Glutamatergic neuron (in vitro differentiated cells): ENCODE measurements around the gene TMEM220. TPM values are rescaled to one million over a fixed set of nuclear protein-coding genes. Genes with fewer than 3 reads are reported as not detected.
A peak's percentile ranks its signal among the peaks of the same experiment; 100 is the strongest.

Source experiments
- DNase-seq: peaks from one replicate; pipeline ENCODE4 v3.0.0; 2022
- H3K27ac Mint-ChIP-seq: one replicate; pipeline ENCODE4 v1.8.0; 2020; ENCODE audit warnings: mild to moderate bottlenecking, mixed read lengths, inconsistent platforms; ENCODE audit not compliant: unreplicated experiment
- H3K27me3 Mint-ChIP-seq: one replicate; pipeline ENCODE4 v1.8.0; 2020; ENCODE audit warnings: mild to moderate bottlenecking, moderate library complexity, mixed read lengths, inconsistent platforms; ENCODE audit not compliant: unreplicated experiment
- H3K36me3 Mint-ChIP-seq: one replicate; pipeline ENCODE4 v1.8.0; 2020; ENCODE audit warnings: mild to moderate bottlenecking, mixed read lengths, inconsistent platforms; ENCODE audit not compliant: unreplicated experiment
- H3K4me1 Mint-ChIP-seq: one replicate; pipeline ENCODE4 v1.8.0; 2020; ENCODE audit warnings: mild to moderate bottlenecking, low read depth, mixed read lengths, inconsistent platforms; ENCODE audit not compliant: unreplicated experiment
- H3K4me3 Mint-ChIP-seq: one replicate; pipeline ENCODE4 v1.8.0; 2020; ENCODE audit warnings: mild to moderate bottlenecking, mixed read lengths, inconsistent platforms; ENCODE audit not compliant: unreplicated experiment
- H3K9me3 Mint-ChIP-seq: one replicate; pipeline ENCODE4 v1.8.0; 2020; ENCODE audit warnings: mild to moderate bottlenecking, moderate library complexity, mixed read lengths, inconsistent platforms; ENCODE audit not compliant: unreplicated experiment
- CTCF ChIP-seq: fragments of 200-600 bp; sonication (generic); IDR thresholded peaks from one replicate; pipeline ENCODE4 v1.5.0; 2021; ENCODE audit not compliant: partially characterized antibody, unreplicated experiment
- total RNA-seq: library from RNA; stranded (reverse); fragmentation: NEBNext Ultra II Directional; extraction: Animal tissue kit (Norgen Biotek cat#: 25700); gene quantifications from one replicate; pipeline ENCODE4 v1.2.1, GENCODE V29; 2021; ENCODE audit not compliant: unreplicated experiment

The TMEM220 gene
- total RNA-seq, 1 donor from 2014 or later = 1.6 TPM

- peaks cover 8% of the 10 kb centered on the region for H3K4me1 Mint-ChIP-seq
- H3K27me3 Mint-ChIP-seq = peaks cover 4% of the 10 kb centered on the region
- TF ChIP-seq CTCF = no peak
- no peak overlapping the region for H3K4me3 Mint-ChIP-seq
- H3K27ac Mint-ChIP-seq = peak overlapping the region; percentile 72
- peaks cover 7% of the 10 kb centered on the region for H3K9me3 Mint-ChIP-seq
- H3K36me3 Mint-ChIP-seq = peaks cover 11% of the 10 kb centered on the region
- DNase-seq = no peak
These were observed 32.2 kb upstream of the TMEM220 start for GRCh38 chr17:10762037-10762436.

- no peak for TF ChIP-seq CTCF
- Mint-ChIP-seq H3K9me3 (peaks cover 2% of the 10 kb centered on the region), H3K4me3 (no peak overlapping the region), H3K27me3 (peaks cover 4% of the 10 kb centered on the region), H3K4me1 (peaks cover 8% of the 10 kb centered on the region), H3K27ac (peak overlapping the region; percentile 72), H3K36me3 (peaks cover 3% of the 10 kb centered on the region)
- DNase-seq = no peak
These were observed 31.5 kb upstream of the TMEM220 start for GRCh38 chr17:10761281-10761680.

DNA sequence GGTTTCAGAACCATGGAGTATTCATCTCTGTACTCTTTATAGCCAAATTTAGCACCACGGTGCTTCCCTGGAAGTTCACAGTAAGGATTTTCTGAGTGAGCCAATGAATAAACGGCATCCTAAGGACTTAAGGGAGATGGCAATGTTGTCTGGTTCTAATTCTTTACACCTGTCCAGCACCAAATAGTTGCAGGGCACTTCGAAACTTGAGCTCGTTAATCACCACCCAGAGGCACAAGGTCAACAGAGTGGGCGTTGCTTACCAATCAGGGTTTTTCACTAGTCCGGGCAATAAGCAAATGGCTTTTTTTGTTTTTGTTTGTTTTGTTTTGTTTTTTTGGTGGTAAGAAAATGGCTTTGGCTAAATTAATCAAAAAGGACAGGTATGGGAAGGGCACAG lies 28.2 kb upstream of the TMEM220 start:
- peaks cover 14% of the 10 kb centered on the region for H3K4me1 Mint-ChIP-seq
- H3K4me3 Mint-ChIP-seq = no peak overlapping the region
- H3K9me3 Mint-ChIP-seq = peaks cover 3% of the 10 kb centered on the region
- no peak for DNase-seq
- H3K36me3 Mint-ChIP-seq = no peaks in the 10 kb centered on the region
- H3K27ac Mint-ChIP-seq = no peak overlapping the region
- no peak for TF ChIP-seq CTCF
- H3K27me3 Mint-ChIP-seq = peaks cover 8% of the 10 kb centered on the region

GRCh38 chr17:10757647-10758046 lies 27.8 kb upstream of the TMEM220 start:
- TF ChIP-seq CTCF = no peak
- H3K27ac Mint-ChIP-seq = no peak overlapping the region
- no peaks in the 10 kb centered on the region for H3K36me3 Mint-ChIP-seq
- no peak overlapping the region for H3K4me3 Mint-ChIP-seq
- no peak for DNase-seq
- peaks cover 8% of the 10 kb centered on the region for H3K27me3 Mint-ChIP-seq
- peaks cover 14% of the 10 kb centered on the region for H3K4me1 Mint-ChIP-seq
- peaks cover 2% of the 10 kb centered on the region for H3K9me3 Mint-ChIP-seq

GRCh38 chr17:10757067-10757466 lies 27.2 kb upstream of the TMEM220 start:
- Mint-ChIP-seq H3K4me1 (peaks cover 14% of the 10 kb centered on the region), H3K27ac (no peak overlapping the region), H3K27me3 (peaks cover 8% of the 10 kb centered on the region), H3K4me3 (no peak overlapping the region), H3K36me3 (no peaks in the 10 kb centered on the region), H3K9me3 (peaks cover 2% of the 10 kb centered on the region)
- no peak for TF ChIP-seq CTCF
- DNase-seq = no peak
